ENCODE data around the gene NLRC4. TPM values are rescaled to one million over a fixed set of nuclear protein-coding genes. Genes with fewer than 3 reads are reported as not detected.

NLRC4 gene
- total and polyA plus RNA-seq, 2 of the 8 experiments (the other 6 are each of a cell fraction or from before 2014, with no cell fraction given), result not detected

- CTCF ChIA-PET (ENCODE audit: partially characterized antibody), result no interaction called here
- no peak overlapping the region for H3K27ac ChIP-seq (ENCODE audit: low read depth, low read length)
- no peak for TF ChIP-seq SUZ12 (IDR thresholded peaks at IDR 0.05; ENCODE audit: low read length)
- no peak for TF ChIP-seq RAD21 (IDR thresholded peaks at IDR 0.05 in 1 of 2, conservative IDR thresholded peaks at IDR 0.05 in 1 of 2; ENCODE audit: low read depth in 2 of 2, low read length in 2 of 2)
- TF ChIP-seq KDM4A (IDR thresholded peaks at IDR 0.05; ENCODE audit: low read depth, low read length, severe bottlenecking), result no peak
- no peak for TF ChIP-seq POLR2A (IDR thresholded peaks at IDR 0.05; ENCODE audit: control extremely low read depth in 1 of 2, low read depth in 2 of 2, low read length in 2 of 2)
- no peak for TF ChIP-seq CTBP2 (IDR thresholded peaks at IDR 0.05; ENCODE audit: borderline replicate concordance, insufficient read depth, insufficient read length, low read length)
- TF ChIP-seq TAF1 (IDR thresholded peaks at IDR 0.05; ENCODE audit: low read depth, low read length), result no peak
Observed at GRCh38 chr2:32200814-32201213, 63.9 kb downstream of the NLRC4 start.

More at GRCh38 chr2:32200814-32201213, 63.9 kb downstream of the NLRC4 start:
- no peak overlapping the region for H3K4ac ChIP-seq (replicated peaks; ENCODE audit: insufficient read length, low read depth, low read length)
- DNase-seq (ENCODE audit: low read depth in 1 of 2, low spot score in 2 of 2) (no peak), FAIRE-seq (no peak)
- no peak overlapping the region for H3K18ac ChIP-seq (ENCODE audit: extremely low read depth, low read length)
- POLR2A ChIA-PET (ENCODE audit: partially characterized antibody), result interaction anchor here (2.2 kb wide), 1 partner anchor 12 kb away, joined by 7 read pairs; no protein-coding TSS in a partner anchor
- H3K4me3 ChIP-seq (ENCODE audit: extremely low read depth in 1 of 4, insufficient read depth in 2 of 4, low read depth in 3 of 4, low read length in 4 of 4), result no peak overlapping the region
- peaks cover 0 to 1% (median 0%) of the 10 kb centered on the region in 4 experiments; a peak in 1 of 7 replicates for H3K27me3 ChIP-seq (replicated peaks in 1 of 4; ENCODE audit: control insufficient read depth in 3 of 4, extremely low read depth in 1 of 4, insufficient read depth in 3 of 4, low read length in 3 of 4)
- H3K56ac ChIP-seq (replicated peaks; ENCODE audit: insufficient read length, low read depth, low read length), result no peak overlapping the region
- H4K20me1 ChIP-seq (replicated peaks in 1 of 2; ENCODE audit: control insufficient read depth in 1 of 2, insufficient read depth in 2 of 2, low read length in 2 of 2), result no peaks in the 10 kb centered on the region
- no peak overlapping the region for H3K4me2 ChIP-seq (ENCODE audit: insufficient read depth in 1 of 2, low read depth in 2 of 2, low read length in 2 of 2)
- H3K4me1 ChIP-seq (replicated peaks in 1 of 4; ENCODE audit: control insufficient read depth in 3 of 4, insufficient read depth in 4 of 4, low read length in 3 of 4), result no peaks in the 10 kb centered on the region
- no peak overlapping the region for H3K9ac ChIP-seq (replicated peaks in 1 of 4; ENCODE audit: extremely low read depth in 1 of 4, low read depth in 3 of 4, low read length in 3 of 4)
- H3K79me2 ChIP-seq (ENCODE audit: control insufficient read depth in 1 of 2, insufficient read depth in 2 of 2, low read length in 2 of 2), result no peaks in the 10 kb centered on the region
- H2BK15ac ChIP-seq (ENCODE audit: low read length), result no peak overlapping the region
- no peak overlapping the region for H2BK120ac ChIP-seq (replicated peaks; ENCODE audit: low read depth, low read length)
- H3K9me3 ChIP-seq (ENCODE audit: insufficient read depth in 2 of 2, low read depth in 1 of 2, low read length in 1 of 2), result no peaks in the 10 kb centered on the region
- H4K91ac ChIP-seq (replicated peaks; ENCODE audit: insufficient read length, low read length), result no peak overlapping the region
- no peak overlapping the region for H3K14ac ChIP-seq (ENCODE audit: insufficient read length)
- no peak overlapping the region for H2BK5ac ChIP-seq (ENCODE audit: low read depth, low read length)
- H3K79me1 ChIP-seq (ENCODE audit: low read depth, low read length), result no peaks in the 10 kb centered on the region
- H2AFZ ChIP-seq (ENCODE audit: low read length), result no peak overlapping the region
- 93% methylated on average over 1 of the region's 1 CpG; no CpG with 5 or more reads in 1 of the 2 experiments for WGBS, 2 experiments (ENCODE audit: extremely low coverage in 1 of 2, insufficient coverage in 1 of 2, insufficient read length in 1 of 2, insufficient replicate concordance in 2 of 2, low coverage in 1 of 2, low lambda C conversion rate in 2 of 2, missing lambda C conversion rate in 1 of 2)
- no peak overlapping the region for H2BK12ac ChIP-seq (ENCODE audit: low read depth, low read length)
- H3K23me2 ChIP-seq (ENCODE audit: low read depth, low read length), result no peaks in the 10 kb centered on the region
- H3K23ac ChIP-seq (ENCODE audit: insufficient read length), result no peak overlapping the region
- no peak overlapping the region for H4K5ac ChIP-seq (ENCODE audit: insufficient read length, low read depth, low read length)
- H2AK5ac ChIP-seq (ENCODE audit: low read depth, low read length), result no peak overlapping the region
- H4K8ac ChIP-seq (ENCODE audit: extremely low read depth, insufficient read depth, low read length), result no peak overlapping the region
- peaks cover 0 to 32% (median 5%) of the 10 kb centered on the region in 4 experiments; a peak in 5 of 8 replicates for H3K36me3 ChIP-seq (ENCODE audit: control insufficient read depth in 2 of 4, insufficient read depth in 4 of 4, low read length in 3 of 4)
- no peak overlapping the region for H2BK20ac ChIP-seq (ENCODE audit: low read length)

All from H1 (cell line).